Measurements from ENCODE around the gene KANSL2.

GRCh38 chr12:48681399-48681709 lies 684 bp downstream of the KANSL2 start:
- no peak for TF ChIP-seq CTCF (IDR thresholded peaks at IDR 0.05)
- TF ChIP-seq EP300 (IDR thresholded peaks at IDR 0.05; ENCODE audit: low read depth): no peak

All from transverse colon (tissue), 3 donors.